GM21723 (cell line): ENCODE data around the gene MRPL54.

Experiments used
- ATAC-seq: cut with Tn5 transposase; IDR thresholded peaks from one replicate; pipeline ENCODE4 v1.9.1; 2021; ENCODE audit warnings: mild to moderate bottlenecking, moderate library complexity; ENCODE audit not compliant: unreplicated experiment

Gene MRPL54

DNA sequence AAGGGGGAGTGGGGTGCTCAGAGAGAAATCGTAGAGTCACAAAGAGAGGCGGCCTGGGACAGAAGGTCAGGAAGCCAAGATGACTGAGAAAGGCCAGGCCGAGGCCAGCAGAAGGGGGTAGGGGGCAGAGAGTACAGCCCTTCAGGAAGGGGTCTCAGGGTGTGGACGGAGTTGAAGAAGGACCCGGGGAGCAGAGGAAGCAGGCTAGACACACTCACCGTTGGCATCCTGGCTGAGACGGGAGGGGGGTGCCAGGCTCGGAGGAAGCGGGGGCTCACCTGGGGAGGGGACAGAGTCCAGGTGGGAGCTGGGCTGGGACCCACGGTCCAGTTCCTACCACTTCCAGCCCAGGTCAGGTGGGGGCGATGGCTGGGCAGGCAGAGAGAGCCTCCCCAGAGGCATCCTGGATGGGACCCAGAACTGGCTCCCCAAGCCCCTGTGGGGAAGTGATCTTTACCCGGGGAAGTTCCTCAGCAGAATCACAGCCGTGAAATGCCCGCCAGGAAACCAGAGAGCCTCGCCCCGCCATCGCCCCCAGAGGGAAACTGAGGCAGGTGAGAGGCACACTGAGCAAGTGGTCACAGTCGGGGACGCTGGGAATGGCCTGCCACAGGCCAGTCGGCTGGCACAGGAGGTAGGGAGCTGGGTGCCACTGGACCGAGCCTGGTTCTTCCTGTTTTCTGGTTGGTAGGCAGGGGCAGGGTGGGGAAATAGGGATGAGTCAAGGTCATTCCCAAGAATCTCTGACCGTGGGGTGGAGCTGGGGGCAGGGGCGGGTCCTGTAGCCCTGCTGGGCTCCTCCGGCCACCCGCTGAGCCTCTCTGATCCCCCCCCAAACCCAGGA, 22.3 kb downstream of the MRPL54 start:
- no peak for ATAC-seq

- no peak for ATAC-seq
Observed at GRCh38 chr19:3785451-3785937, 23.0 kb downstream of the MRPL54 start.

DNA sequence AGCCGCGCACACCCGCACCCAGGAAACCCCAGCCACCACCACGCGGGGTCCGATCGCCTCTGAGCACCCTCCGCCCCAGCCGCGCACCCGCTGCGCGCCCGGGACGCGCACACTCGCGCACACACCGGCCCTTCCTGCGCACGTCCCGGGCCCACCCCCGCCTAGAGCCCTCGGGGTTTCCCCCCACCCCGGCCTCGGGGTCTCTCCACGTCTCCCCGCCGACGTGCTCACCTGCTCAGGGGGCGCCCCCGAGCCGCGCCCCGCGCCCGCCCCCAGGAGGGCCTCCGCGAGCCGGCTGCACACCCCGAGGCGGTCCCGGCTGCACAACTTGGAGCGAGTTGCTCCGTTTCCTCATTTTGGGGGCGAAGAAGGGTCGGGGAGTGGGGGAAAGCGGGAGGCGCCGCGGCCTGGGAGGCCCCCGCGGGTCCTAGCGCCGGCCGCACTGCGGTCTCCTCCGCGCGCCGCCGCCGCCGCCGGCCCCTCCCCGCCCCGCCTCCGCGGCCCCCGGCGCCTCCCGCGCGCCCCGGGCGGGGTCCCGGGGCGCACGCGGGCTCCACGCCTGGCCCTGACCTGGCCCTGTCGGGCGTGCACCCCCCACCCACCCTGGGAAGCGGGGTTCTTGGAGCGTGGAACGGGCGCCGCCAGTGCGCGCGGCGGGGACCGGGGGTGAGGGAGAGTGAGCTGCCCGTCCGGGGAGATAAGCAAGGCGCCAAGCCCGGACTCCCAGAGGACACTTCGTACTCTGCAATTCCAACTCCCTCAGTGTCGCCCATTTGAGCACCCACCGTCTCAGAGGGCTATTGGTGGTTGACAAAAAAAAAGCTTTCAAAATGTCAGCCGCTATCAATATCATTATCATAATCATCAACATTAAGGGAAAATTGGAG, 23.7 kb downstream of the MRPL54 start, which contains the start of gene MATK:
Gene MATK (minus strand): TSS at position 444 of the 887 bp plus-strand sequence. CDS start 1,246 bp downstream, outside the sequence.
- no peak for ATAC-seq

- no peak for ATAC-seq
Observed at GRCh38 chr19:3788996-3789778, 26.7 kb downstream of the MRPL54 start.

DNA sequence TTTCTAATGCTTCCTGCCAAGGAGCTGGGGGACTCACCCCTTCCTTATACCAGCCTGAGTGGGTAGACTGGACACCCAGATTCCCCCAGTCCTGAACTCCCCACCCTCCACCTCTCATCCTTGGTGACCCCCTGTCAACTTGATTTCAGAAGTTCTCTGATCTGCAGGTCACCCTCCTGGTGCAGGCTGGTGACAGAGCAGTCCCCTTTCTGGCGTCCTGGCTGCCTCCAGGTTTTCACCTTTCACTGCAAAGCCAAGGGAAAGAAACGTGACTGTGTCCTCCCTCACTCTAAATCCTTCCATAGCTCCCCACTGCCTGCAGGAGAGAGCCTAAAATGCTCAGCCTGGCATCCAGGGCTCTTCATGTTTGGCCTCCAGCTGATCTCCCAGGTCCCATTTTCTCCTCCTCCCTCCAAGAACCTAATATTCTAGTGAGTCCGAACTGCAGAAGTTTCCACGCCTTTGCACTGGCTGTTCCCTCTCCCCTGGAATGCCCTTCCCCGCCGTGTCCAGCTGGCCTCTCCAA, 27.8 kb downstream of the MRPL54 start:
- no peak for ATAC-seq

GRCh38 chr19:3790941-3791340, 28.5 kb downstream of the MRPL54 start:
- no peak for ATAC-seq

- no peak for ATAC-seq
Observed at GRCh38 chr19:3792114-3792513, 29.6 kb downstream of the MRPL54 start.

- no peak for ATAC-seq
Observed at GRCh38 chr19:3793799-3794198, 31.3 kb downstream of the MRPL54 start.

GRCh38 chr19:3796358-3796757, 33.9 kb downstream of the MRPL54 start:
- no peak for ATAC-seq

- ATAC-seq = no peak
Observed at GRCh38 chr19:3798137-3798536, 35.7 kb downstream of the MRPL54 start.

GRCh38 chr19:3800996-3801395, 38.5 kb downstream of the MRPL54 start:
- no peak for ATAC-seq

- ATAC-seq = no peak
Observed at GRCh38 chr19:3801412-3802096, 39.1 kb downstream of the MRPL54 start.

- no peak for ATAC-seq
Observed at GRCh38 chr19:3803114-3803888, 40.8 kb downstream of the MRPL54 start.

- no peak for ATAC-seq
Observed at GRCh38 chr19:3803986-3804385, 41.5 kb downstream of the MRPL54 start.

- no peak for ATAC-seq
Observed at GRCh38 chr19:3804429-3804828, 41.9 kb downstream of the MRPL54 start.

DNA sequence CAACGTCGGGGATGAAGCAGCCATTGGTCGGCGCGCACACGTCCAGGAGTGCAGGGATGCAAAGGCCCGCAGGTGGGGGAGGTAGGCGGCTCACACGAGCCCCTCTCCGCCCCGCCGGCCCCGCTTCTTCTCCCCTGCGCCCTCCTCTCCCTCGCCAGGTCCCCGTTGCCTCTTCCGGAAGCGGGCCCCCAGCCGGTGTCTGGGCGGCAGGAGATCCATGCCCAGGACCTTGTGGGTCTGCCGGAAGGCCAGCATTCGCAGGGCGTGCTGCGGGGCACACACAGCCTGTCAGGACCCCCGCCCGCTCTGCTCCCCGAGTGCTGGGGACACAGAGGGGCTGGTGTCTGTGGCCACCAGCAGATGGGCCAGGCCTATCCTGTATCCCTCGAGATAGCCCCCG, 43.4 kb downstream of the MRPL54 start:
- no peak for ATAC-seq

- no peak for ATAC-seq
Observed at GRCh38 chr19:3807131-3807480, 44.6 kb downstream of the MRPL54 start.

GRCh38 chr19:3807574-3808354, 45.3 kb downstream of the MRPL54 start:
- ATAC-seq = no peak
